HepG2 (cell line): ENCODE data around the gene ATG7.

Source experiments
- GATA4 ChIP-seq: sonication (generic); IDR thresholded peaks from 2 replicates; pipeline ENCODE4 v1.6.1; 2016; ENCODE audit warnings: antibody characterized with exemption, low read depth, borderline replicate concordance
- MTA1 ChIP-seq: sonication (generic); formaldehyde crosslinking; IDR thresholded peaks from 2 replicates; pipeline ENCODE4 v1.4.0; 2020; ENCODE audit warnings: missing genetic modification reagents, mild to moderate bottlenecking, borderline replicate concordance
- NCOR1 ChIP-seq: fragments of 200-600 bp; sonication (generic); IDR thresholded peaks from 2 replicates; pipeline ENCODE4 v1.7.0; 2017; ENCODE audit warnings: antibody characterized with exemption, low read length, borderline replicate concordance
- POLR2A ChIP-seq, 2 experiments: IDR thresholded peaks; 2 replicates each; pipeline ENCODE4 v1.6.1; 2011; ENCODE audit warnings: low read depth in 2 of 2, low read length in 2 of 2, mild to moderate bottlenecking in 1 of 2, moderate library complexity in 1 of 2; ENCODE audit not compliant: insufficient read depth in 1 of 2
- REPIN1 ChIP-seq: sonication (generic); formaldehyde crosslinking; IDR thresholded peaks from 2 replicates; pipeline ENCODE4 v1.8.0; 2022; ENCODE audit warnings: missing genetic modification reagents, low read depth, mild to moderate bottlenecking, borderline replicate concordance
- RNF2 ChIP-seq: fragments of 450-650 bp; conservative IDR thresholded peaks from 2 replicates; pipeline ENCODE4 v1.6.1; 2016; ENCODE audit warnings: low read depth
- SMC3 ChIP-seq: IDR thresholded peaks from 2 replicates; pipeline ENCODE4 v1.6.1; 2011; ENCODE audit warnings: low read length, improper control_type of control experiment
- TARDBP ChIP-seq: sonication (generic); formaldehyde crosslinking; IDR thresholded peaks from 2 replicates; pipeline ENCODE4 v1.8.0; 2022; ENCODE audit warnings: mild to moderate bottlenecking, missing genetic modification reagents
- ZNF121 ChIP-seq: sonication (generic); formaldehyde crosslinking; IDR thresholded peaks from 2 replicates; pipeline ENCODE4 v1.5.0; 2020; ENCODE audit warnings: mild to moderate bottlenecking, missing genetic modification reagents
- ZNF337 ChIP-seq: sonication (generic); formaldehyde crosslinking; IDR thresholded peaks from 2 replicates; pipeline ENCODE4 v1.5.1; 2020; ENCODE audit warnings: missing genetic modification reagents, low read depth, mild to moderate bottlenecking, borderline replicate concordance
- ZNF644 ChIP-seq: IDR thresholded peaks from 2 replicates; pipeline ENCODE4 v1.6.1; 2016; ENCODE audit warnings: low read depth
- ZNF780A ChIP-seq: sonication (generic); formaldehyde crosslinking; IDR thresholded peaks from 2 replicates; pipeline ENCODE4 v1.8.0; 2022; ENCODE audit warnings: mild to moderate bottlenecking, missing genetic modification reagents, moderate library complexity
- ZNF782 ChIP-seq: sonication (generic); formaldehyde crosslinking; IDR thresholded peaks from 2 replicates; pipeline ENCODE4 v1.4.0; 2020; ENCODE audit warnings: missing genetic modification reagents, mild to moderate bottlenecking, borderline replicate concordance
- TF ChIP-seq, protein P1 (sequence below): sonication (generic); formaldehyde crosslinking; IDR thresholded peaks from 2 replicates; pipeline ENCODE4 v1.5.0; 2020; ENCODE audit warnings: mild to moderate bottlenecking, missing genetic modification reagents, moderate library complexity

DNA sequence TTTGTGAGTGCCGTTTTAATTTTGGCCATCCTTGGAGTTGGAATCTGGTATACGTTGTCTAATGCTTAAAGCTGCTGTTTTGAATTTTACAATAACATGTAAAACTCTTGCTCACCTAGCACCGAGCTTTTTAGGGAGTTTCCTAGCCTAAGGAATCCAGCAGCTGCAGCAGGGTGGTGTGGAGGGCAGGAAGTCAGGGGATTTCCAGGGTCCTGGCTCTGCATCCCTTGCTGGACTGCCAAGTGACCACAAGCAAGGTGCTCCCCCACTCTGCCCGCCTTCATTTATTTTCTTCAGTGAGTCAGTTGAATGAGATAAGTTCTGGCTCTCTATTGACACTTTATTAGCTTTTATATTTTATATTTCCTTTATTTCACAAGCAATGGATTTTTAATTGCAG lies 113.7 kb downstream of the ATG7 start:
- TF ChIP-seq ZNF782 (no peak), MTA1 (no peak), RNF2 (no peak), ZNF337 (no peak), REPIN1 (CRISPR knock-in tag) (no peak), SMC3 (no peak), ZNF780A (no peak), TARDBP (CRISPR knock-in tag) (no peak), NCOR1 (no peak), ZNF644 (no peak), POLR2A (IDR thresholded peaks at IDR 0.05; ENCODE audit: insufficient read depth in 1 of 2, low read depth in 2 of 2, low read length in 2 of 2) (no peak), ZNF121 (CRISPR knock-in tag) (no peak), GATA4 (no peak)
- TF ChIP-seq, protein P1, sequence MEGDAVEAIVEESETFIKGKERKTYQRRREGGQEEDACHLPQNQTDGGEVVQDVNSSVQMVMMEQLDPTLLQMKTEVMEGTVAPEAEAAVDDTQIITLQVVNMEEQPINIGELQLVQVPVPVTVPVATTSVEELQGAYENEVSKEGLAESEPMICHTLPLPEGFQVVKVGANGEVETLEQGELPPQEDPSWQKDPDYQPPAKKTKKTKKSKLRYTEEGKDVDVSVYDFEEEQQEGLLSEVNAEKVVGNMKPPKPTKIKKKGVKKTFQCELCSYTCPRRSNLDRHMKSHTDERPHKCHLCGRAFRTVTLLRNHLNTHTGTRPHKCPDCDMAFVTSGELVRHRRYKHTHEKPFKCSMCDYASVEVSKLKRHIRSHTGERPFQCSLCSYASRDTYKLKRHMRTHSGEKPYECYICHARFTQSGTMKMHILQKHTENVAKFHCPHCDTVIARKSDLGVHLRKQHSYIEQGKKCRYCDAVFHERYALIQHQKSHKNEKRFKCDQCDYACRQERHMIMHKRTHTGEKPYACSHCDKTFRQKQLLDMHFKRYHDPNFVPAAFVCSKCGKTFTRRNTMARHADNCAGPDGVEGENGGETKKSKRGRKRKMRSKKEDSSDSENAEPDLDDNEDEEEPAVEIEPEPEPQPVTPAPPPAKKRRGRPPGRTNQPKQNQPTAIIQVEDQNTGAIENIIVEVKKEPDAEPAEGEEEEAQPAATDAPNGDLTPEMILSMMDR (CRISPR knock-in tag), result no peak
